ENCODE measurements around the gene POMGNT1.

DNA sequence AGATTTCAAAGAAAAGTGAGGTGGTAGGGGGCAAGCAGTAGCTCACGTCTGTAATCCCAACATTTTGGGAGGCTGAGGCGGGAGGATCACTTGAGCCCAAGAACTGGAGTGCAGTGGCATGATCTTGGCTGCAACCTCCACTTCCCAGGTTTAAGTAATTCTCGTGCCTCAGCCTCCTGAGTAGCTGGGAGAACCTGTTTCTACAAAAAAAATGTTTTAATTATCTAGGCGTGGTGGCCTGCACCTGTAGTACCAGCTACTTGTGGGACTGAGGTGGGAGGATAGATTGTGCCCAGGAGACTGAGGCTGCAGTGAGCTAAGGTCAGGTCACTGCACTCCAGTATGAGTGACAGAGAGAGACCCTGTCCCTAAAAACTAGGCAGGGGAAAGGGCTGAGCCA is 25.9 kb downstream of the POMGNT1 start:
- TF ChIP-seq, protein P1, sequence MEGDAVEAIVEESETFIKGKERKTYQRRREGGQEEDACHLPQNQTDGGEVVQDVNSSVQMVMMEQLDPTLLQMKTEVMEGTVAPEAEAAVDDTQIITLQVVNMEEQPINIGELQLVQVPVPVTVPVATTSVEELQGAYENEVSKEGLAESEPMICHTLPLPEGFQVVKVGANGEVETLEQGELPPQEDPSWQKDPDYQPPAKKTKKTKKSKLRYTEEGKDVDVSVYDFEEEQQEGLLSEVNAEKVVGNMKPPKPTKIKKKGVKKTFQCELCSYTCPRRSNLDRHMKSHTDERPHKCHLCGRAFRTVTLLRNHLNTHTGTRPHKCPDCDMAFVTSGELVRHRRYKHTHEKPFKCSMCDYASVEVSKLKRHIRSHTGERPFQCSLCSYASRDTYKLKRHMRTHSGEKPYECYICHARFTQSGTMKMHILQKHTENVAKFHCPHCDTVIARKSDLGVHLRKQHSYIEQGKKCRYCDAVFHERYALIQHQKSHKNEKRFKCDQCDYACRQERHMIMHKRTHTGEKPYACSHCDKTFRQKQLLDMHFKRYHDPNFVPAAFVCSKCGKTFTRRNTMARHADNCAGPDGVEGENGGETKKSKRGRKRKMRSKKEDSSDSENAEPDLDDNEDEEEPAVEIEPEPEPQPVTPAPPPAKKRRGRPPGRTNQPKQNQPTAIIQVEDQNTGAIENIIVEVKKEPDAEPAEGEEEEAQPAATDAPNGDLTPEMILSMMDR (conservative IDR thresholded peaks at IDR 0.05), result no peak
- TF ChIP-seq ZFX (IDR thresholded peaks at IDR 0.05), result no peak
